GM21515 (cell line): ENCODE results near the gene FAT2.

Source experiments
- ATAC-seq: cut with Tn5 transposase; IDR thresholded peaks from one replicate; pipeline ENCODE4 v1.9.1; 2021; ENCODE audit not compliant: unreplicated experiment

FAT2 gene, protein sequence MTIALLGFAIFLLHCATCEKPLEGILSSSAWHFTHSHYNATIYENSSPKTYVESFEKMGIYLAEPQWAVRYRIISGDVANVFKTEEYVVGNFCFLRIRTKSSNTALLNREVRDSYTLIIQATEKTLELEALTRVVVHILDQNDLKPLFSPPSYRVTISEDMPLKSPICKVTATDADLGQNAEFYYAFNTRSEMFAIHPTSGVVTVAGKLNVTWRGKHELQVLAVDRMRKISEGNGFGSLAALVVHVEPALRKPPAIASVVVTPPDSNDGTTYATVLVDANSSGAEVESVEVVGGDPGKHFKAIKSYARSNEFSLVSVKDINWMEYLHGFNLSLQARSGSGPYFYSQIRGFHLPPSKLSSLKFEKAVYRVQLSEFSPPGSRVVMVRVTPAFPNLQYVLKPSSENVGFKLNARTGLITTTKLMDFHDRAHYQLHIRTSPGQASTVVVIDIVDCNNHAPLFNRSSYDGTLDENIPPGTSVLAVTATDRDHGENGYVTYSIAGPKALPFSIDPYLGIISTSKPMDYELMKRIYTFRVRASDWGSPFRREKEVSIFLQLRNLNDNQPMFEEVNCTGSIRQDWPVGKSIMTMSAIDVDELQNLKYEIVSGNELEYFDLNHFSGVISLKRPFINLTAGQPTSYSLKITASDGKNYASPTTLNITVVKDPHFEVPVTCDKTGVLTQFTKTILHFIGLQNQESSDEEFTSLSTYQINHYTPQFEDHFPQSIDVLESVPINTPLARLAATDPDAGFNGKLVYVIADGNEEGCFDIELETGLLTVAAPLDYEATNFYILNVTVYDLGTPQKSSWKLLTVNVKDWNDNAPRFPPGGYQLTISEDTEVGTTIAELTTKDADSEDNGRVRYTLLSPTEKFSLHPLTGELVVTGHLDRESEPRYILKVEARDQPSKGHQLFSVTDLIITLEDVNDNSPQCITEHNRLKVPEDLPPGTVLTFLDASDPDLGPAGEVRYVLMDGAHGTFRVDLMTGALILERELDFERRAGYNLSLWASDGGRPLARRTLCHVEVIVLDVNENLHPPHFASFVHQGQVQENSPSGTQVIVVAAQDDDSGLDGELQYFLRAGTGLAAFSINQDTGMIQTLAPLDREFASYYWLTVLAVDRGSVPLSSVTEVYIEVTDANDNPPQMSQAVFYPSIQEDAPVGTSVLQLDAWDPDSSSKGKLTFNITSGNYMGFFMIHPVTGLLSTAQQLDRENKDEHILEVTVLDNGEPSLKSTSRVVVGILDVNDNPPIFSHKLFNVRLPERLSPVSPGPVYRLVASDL (N-terminal part only)

DNA sequence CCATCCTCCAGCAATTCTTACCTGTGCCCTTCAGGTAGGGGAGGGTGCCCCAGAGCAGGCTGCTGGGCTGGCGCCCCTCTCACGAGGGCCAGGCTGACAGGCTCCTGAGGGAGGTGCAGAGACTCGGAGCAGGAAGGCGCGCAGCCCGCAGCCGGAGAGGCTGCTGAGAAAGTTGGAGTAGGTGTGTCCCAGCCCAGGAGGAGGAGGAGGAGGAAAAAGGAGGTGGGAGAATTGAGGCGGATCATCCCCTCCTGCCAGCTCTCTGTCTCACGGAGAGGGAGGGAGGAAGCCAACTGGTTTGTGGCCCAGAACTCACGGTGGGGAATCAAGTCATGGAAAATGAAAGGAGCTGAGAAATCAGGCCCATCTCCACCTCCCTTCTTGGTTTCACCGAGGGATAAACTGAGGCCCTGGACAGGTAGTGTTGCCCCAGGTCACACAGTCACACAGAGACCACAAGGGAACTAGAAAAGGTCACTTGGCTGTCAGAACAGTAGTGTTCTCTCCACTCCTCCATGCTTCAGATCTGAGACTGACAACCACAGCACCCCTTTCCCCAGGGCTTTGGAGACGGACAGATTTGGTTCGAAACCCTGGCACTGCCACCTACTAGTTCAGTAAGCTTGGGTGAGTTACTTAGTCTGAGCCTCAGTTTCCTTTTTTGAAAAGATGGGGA, at the start of gene FAT2:
Gene FAT2, minus strand, starts transcription at position 188 of the 676 bp plus-strand sequence. CDS start 22,400 bp downstream, outside the sequence.
- no peak for ATAC-seq

DNA sequence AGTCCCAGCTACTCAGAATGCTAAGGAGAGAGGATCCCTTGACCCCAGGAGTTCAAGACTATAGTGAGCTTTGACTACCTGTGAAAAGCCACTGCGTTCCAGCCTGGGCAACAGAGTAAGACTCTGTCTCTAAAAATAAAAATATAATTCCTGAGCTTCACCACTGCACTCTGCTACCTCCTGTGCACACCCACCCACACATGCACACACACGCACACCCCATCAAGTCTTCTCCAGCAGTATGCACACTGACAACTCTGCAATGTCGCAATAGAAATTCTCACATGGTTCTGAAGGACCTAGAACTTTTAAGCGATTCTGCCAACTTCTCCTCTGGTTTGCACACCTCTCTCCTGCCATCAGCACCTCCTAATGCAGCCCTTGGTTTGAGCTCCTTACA, 47.5 kb upstream of the FAT2 start:
- ATAC-seq = no peak

DNA sequence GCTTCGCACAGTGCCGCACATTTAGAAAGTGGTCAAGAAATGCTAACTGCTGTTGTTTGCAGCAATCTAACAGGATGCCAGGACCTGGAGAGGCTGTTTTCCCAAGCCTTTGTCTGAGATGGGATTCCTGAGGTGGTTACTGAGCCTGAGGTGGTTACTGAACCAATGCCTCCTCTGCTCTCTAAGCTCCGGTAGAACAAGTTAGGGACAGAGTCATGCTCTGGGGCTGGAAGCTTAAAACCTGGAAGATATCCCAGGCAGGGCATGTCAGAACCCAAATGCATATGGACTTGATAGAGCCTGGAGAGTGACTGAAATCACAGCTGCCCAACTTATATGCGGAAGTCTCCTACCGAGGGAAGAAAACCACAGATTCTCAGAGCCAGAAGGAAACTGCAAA, 46.5 kb upstream of the FAT2 start:
- ATAC-seq = no peak

DNA sequence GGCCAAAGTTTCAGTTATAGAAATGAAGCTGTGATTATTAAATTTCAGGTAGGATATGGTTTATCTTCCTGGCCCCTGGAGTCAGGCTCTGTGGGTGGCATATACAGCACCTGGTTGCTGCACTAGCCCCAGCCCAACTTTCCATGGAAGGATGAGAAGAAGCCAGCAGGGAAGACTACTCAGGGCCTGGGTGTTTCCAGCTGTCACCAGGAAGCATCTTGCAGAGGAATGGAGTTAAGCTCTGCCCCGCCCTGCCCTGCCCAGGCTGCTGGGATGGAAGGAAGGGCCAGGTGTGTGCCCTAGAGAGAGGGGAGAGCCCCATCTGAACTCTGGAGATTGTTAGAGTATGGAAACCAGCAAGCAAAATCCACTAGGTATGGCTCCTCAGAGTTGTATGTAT, 42.8 kb upstream of the FAT2 start:
- ATAC-seq = no peak

DNA sequence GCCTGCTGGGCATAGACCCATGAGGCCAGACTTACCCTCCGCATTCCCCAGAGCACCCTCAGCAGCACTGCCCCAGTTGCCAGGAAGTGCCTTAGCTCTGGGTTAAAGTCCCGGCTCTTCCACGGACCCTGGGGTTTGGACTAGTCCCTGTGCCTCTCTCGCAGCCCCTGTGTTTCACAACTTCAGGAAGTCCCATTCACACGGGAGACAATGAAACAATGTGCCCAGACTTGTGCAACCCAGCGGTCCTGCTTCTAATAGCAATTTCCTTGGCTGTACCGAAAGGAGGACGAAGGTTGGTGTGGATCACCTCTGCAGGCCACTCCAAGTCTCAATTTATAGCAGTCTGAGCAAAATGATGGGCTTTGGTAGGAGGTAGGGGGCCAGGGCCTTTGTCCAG, 41.8 kb upstream of the FAT2 start:
- no peak for ATAC-seq

DNA sequence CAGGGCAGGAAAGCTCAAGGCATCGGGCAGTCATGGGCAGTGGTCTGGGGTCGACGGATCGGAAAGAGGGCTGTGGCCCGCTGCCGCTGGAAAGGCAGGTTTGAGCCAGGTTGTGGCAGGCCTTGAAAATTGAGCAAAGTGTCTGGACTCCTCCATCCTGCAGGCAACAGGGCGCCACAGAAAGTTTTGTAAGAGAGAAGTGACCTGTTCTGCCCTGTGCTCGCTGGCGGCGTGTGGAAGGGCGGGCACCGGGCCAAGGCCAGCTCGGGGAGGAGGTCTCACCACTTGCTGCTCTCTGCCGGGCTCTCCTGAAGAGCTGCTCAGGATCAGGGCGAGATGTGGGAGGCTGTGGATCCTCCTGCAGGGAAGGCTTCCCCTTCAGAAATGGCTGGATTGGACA, 41.4 kb upstream of the FAT2 start:
- ATAC-seq = no peak

DNA sequence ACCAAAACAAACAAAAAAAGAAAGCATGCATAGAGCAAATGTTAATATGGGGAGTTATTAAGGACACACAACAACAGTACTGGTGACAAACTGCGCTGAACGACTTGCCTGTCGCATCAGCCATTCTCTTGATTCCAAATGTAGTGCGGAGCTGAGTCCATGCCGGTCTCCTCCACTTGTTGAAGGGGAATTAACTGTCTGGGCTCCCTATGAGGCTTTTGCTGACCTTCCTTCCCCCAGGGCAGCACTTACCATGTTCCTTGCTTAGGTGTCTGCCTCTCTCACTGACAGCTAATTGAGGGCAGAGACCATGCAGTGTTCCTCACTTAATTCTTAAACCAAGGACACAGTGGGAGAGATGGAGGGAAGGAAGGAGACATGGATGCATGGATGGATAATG, 40.8 kb upstream of the FAT2 start:
- ATAC-seq = no peak

DNA sequence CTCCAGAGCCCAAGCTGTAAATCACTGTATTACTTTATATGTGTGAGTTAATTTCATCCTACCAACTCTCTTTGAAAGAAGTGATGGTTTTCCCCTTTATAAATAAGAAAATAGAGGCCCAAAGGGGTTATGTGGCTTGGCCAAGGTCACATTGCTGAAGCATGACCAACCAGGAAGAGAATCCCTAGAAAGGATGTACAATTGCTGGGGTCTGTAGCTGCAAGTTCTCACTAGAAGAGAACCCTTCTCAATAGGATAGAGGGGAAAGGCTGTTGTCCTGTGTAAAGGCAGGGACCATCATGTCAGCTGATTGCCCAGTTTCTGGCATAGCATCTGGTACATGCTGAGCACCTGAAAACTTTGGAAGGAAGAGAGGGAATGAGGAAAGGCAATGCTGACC, 39.0 kb upstream of the FAT2 start:
- no peak for ATAC-seq

DNA sequence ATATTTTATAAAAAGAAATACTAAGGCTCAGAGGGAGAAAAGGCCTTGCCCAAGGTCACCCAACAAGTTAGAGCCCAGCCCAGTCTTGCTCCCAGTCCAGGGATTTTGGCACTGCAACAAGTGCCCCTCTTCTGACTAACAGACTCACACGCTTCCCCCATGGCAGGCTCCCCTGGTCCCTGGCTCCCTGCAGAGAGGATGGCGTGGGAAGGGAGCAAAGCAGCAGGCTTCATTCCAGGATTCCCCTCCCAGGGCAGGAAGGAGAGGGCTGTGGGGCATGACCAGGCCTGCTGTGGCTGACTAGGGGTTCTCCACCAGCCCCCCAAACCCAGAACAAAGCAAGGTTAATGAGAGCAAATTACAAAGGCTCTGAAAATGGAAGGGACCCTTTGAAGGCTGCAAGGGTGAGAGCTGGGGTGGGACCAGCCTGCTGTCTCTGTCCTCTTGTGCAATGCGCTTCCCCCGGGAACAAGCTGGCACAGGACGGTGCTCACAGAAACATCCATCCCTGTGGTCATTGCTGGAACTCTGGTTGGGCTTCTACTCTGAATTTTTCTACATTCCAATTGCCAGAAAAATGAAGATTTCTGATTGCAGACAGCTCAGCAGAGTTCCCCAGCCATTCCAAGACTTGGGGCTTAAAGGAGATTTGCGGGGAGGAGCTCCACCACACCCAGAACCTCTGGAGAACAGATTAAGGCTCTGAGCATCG, 37.1 kb upstream of the FAT2 start:
- no peak for ATAC-seq

DNA sequence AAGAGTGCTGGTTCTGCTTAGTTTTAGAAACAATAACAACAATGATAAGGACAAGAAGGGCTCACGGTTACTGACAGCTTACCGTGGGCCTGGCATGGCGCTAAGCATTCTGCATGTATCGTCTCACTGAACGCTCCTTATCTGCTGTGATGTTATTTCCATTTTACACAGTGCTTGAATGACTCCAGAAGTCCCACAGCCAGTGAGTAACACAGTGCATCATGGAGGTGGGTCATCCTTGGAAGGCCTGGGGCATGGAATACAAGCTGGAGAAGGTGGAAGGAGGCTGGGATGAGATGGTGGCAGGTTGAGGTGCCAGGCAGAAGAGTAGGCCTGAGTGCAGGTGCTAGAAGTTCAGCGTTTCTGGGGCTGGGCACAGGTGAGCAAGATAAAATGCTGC, 36.5 kb upstream of the FAT2 start:
- ATAC-seq = no peak

DNA sequence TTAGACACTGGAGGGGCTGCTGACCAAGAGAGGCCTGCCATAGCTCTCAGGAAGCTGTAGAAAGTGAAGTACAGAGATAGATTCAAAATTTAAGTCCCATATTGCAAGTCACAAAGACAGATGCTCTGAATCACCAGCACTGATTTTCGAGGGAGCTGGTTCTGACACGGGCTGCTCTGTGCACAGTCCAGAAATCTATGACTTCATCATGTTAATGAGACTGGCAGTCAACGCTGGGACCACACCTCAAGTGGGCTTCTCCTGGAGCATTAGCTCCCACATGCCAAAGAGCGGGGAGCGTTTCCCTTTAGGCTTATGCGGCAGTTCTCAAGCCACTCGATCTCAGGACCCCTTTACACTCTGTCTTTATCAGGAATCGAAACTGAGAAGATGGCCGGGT, 34.2 kb upstream of the FAT2 start:
- ATAC-seq = no peak

DNA sequence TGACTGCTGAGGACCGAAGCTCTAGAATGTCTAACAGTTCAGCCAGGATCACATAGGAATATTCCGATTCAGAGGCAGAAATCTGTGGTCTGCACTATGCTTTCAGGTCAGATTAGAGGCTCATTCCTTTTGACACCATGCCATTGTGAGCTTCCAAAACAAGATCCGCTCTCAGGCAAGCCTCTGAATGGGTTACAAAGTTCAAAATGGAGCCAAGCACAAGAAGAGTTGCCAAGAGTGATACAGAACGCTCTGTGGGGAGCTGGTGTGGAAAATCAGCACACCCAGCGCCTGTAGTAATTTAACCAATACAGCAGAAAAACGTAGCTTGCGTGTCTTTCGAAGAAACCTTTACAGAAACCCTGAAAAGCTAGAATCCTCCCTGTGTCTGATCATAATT, 33.3 kb upstream of the FAT2 start:
- ATAC-seq = no peak

DNA sequence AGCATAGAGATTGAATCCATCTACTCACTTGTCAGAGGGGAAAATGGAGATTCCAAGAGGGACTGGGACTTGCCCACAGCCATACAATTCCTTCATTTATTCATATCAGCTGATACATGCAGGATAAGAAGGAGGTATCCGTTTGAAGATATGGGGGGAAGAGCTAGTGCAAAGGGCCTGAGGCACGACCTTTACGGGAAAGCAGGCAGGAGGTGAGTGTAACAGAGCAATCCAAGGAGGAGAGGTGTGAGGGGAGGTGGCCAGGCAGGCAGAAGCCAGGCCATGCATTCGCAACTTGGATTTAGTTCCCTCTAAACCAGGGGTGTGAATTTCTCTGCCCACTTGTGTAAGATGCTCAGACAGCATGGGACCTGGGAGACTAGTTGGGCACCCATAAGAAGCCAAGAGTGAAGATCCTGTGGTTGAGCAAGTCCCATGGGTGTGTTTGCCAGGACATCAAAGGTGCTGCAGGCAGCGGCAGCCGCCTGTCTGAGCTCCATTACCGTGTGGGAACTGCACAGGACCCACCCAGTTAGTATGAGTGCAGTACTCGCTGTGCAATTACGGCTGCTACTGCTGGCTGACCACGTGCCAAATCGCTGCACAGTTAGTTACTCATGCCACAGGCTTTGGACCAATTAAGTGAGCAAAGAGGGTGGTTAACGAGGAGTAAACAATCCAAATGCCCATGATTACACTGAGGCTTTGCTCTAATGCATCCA, 31.4 kb upstream of the FAT2 start:
- no peak for ATAC-seq

DNA sequence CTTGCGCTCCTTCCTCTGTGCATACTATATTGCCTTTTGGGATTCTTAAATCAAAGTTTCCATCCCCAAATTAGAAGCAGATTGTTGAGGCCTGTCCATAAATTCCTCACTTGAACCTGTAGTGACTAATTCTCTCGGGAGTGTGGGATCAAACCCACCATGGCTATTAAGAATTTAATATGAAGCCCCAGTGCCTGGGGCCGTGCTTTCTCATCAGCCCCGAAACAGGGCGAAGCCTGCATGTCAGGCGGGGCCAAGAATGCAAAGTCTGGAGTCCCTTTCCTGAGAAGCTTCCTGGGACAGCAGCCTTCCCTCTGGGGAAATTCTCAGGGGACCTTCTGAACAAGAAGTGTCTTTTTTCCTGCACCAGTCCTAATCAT, 29.3 kb upstream of the FAT2 start:
- ATAC-seq = no peak

DNA sequence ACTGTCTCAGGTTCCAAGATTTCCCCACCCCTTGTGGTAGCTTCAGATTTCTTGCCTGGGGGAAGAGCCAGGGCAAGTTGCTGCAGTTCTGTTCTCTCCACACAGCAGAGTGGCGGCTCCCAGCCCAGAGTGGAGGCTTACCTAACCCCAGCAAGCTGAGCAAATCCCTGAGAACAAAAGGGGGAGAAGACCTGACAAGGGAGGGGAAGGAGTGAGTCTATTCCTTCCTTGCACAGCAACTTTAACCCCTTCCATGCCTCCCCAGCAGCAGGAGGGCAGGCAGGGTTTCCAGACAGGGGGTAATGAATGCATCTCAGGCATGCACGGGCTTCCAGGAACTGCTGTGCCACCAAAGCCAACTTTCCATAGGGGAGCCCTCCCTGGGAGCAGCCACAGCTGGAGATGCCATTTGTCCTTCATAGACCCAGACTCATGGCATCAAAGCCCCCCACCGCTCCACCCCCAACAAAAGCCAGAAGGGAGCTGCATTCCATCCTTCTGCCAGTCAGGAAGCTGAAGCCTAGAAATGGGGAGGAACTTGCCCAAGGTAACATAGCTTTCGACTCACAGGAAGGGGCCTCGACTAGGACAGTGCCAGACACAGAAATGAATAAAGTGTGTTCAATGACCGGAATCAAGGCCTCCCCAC, 28.8 kb upstream of the FAT2 start:
- no peak for ATAC-seq

DNA sequence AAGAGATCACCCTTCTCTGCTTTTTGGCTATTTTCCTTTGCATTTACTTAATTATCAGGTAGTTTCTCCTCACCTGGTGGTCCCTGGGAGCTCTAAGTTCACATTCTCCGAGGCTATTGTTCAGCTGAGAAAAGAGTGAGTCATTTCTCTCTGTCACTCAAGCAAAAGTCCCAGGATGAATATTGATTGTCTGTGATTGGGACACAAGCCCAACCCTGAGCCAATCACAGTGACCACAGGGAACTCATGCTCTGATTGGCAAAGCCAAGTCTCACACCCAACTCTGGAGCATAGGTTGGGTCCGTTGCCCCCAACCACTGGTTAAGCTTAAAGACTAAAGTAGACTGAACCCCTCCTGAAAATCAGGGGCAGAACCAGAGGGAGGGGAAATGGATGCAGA, 27.8 kb upstream of the FAT2 start:
- no peak for ATAC-seq

DNA sequence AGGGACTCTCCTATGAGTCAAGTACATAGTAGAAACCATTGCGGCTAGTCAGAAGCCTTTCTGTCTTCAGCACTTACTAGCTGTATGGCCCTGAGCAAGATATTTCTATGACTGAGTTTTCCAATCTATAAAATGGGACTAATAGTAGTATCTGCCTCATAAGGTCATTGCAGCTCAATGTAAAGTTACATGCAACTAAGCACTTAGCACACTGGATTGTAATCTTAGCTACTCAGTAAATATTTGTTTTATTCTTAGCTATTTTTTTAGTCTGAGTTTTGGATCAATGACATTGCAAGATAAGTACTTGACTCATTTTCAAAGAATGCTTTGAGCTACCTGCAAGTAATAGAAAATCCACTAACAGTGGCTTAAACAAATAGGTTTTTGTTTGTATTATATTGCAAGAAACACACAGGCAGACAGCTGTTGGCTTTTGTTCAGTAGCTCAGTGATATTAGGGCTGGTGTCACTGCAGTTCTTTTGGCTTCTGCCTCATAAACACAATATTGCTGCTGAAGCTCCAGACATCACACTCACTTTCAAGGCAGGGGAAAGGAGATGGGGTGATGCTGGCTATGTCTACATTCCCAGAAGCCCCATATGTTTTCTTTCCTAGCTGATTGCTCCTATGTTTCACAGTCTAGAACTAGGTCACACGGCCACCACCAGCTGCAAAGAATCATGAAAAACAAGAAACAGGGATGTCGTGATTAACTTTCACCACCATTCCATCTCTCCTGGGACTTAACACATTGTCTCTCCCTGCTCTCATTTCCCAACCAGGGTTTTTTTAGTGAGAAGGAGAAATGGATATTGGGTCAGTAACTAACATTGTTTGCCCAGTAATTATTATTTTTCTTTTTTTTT, 26.9 kb upstream of the FAT2 start:
- no peak for ATAC-seq

DNA sequence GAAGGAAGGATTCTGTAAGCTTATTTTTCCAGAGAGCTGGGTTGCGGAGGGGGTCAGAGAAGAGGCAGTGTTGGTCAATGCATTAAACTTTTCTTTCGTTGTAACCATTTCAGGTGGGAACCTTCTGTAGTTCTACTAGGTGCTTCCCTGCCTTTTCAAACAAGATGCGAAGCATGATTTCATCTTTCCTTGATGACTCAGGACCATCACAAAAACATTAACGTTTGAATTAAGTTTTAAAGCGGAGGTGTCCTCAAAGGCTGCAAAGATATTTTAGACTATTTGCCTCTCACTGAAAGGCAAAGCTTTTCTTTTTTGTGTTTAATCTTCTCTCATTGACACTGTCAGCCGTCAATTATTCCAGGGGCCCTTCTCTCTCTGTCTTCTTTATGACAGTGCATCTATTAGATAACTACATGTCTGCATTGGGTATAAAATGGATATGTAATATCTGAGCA, 26.3 kb upstream of the FAT2 start:
- no peak for ATAC-seq
